GM19238 (cell line): ENCODE results near the gene KRTCAP2.

Source experiments
- DNase-seq: peaks from one replicate; pipeline ENCODE4 v3.0.0; 2011; ENCODE audit warnings: low spot score; ENCODE audit not compliant: insufficient read length

The KRTCAP2 gene

GRCh38 chr1:155134322-155134721 lies 38.8 kb downstream of the KRTCAP2 start:
- DNase-seq, result no peak

GRCh38 chr1:155133799-155134281 lies 39.3 kb downstream of the KRTCAP2 start:
- DNase-seq, result no peak

GRCh38 chr1:155131856-155132255 lies 41.2 kb downstream of the KRTCAP2 start:
- no peak for DNase-seq

GRCh38 chr1:155131285-155131684 lies 41.8 kb downstream of the KRTCAP2 start:
- DNase-seq, result no peak

GRCh38 chr1:155130272-155131006 lies 42.7 kb downstream of the KRTCAP2 start:
- no peak for DNase-seq

- DNase-seq, result no peak
Measured at GRCh38 chr1:155128755-155129473, 44.2 kb downstream of the KRTCAP2 start.

- DNase-seq, result no peak
Measured at GRCh38 chr1:155127967-155128754, 44.9 kb downstream of the KRTCAP2 start.

GRCh38 chr1:155127105-155127966 lies 45.8 kb downstream of the KRTCAP2 start, which contains the start of gene EFNA1:
EFNA1 (plus strand) TSS chr1:155127876; CDS start chr1:155127978, 102 bp downstream.
- DNase-seq, result no peak

GRCh38 chr1:155126556-155127104 lies 46.5 kb downstream of the KRTCAP2 start:
- no peak for DNase-seq

- no peak for DNase-seq
Measured at GRCh38 chr1:155125946-155126555, 47.1 kb downstream of the KRTCAP2 start.

GRCh38 chr1:155125511-155125945 lies 47.6 kb downstream of the KRTCAP2 start:
- no peak for DNase-seq

- DNase-seq, result no peak
Measured at GRCh38 chr1:155124503-155125463, 48.3 kb downstream of the KRTCAP2 start.

GRCh38 chr1:155123801-155124200 lies 49.3 kb downstream of the KRTCAP2 start:
- DNase-seq, result no peak

GRCh38 chr1:155122308-155122707 lies 50.8 kb downstream of the KRTCAP2 start:
- no peak for DNase-seq

- DNase-seq, result no peak
Measured at GRCh38 chr1:155121249-155121648, 51.9 kb downstream of the KRTCAP2 start.

- no peak for DNase-seq
Measured at GRCh38 chr1:155120253-155120652, 52.9 kb downstream of the KRTCAP2 start.
